Ovary (tissue), 9 donors: Measurements from ENCODE around the gene ADK. TPM values are rescaled to one million over a fixed set of nuclear protein-coding genes. Genes with fewer than 3 reads are reported as not detected.

ENCODE experiments used
- DNase-seq, 5 donors: peaks; one replicate each; pipeline ENCODE4 v3.0.0-alpha.2; 2019 to 2020
- H3K27ac ChIP-seq, 2 donors: fragments of 200-600 bp; one replicate each; pipeline versions ENCODE4 v1.5.1 to v1.8.0; 2019 to 2022
- H3K27me3 ChIP-seq: fragments of 200-600 bp; one replicate; pipeline ENCODE4 v1.8.0; 2022
- H3K36me3 ChIP-seq: fragments of 200-600 bp; sonication (generic); one replicate; pipeline ENCODE4 v1.5.1; 2019
- H3K4me1 ChIP-seq: one replicate; pipeline ENCODE4 v1.8.1; 2013; ENCODE audit warnings: mild to moderate bottlenecking, moderate library complexity; ENCODE audit not compliant: insufficient read depth
- H3K4me3 ChIP-seq: fragments of 200-600 bp; sonication (generic); one replicate; pipeline ENCODE4 v1.5.1; 2017
- H3K9me3 ChIP-seq, 2 donors: fragments of 200-600 bp in 1 of 2; sonication (generic) in 1 of 2; one replicate each; pipeline versions ENCODE4 v1.5.1 to v1.8.1; 2013 to 2019; ENCODE audit warnings: mild to moderate bottlenecking in 1 of 2, moderate library complexity in 1 of 2
- CTCF ChIP-seq, 3 donors: fragments of 450-650 bp in 2 of 3; fragments of 200-600 bp in 1 of 3; IDR thresholded peaks; one replicate each; pipeline versions ENCODE4 v1.5.1 to v1.8.0; 2016 to 2022; ENCODE audit warnings: antibody characterized with exemption in 3 of 3, mild to moderate bottlenecking in 1 of 3
- EP300 ChIP-seq: sonication (generic); formaldehyde crosslinking; IDR thresholded peaks from one replicate; pipeline ENCODE4 v1.6.1; 2017; ENCODE audit warnings: antibody characterized with exemption
- POLR2A ChIP-seq: fragments of 450-650 bp; IDR thresholded peaks from one replicate; pipeline ENCODE4 v1.6.1; 2017; ENCODE audit warnings: antibody characterized with exemption, mild to moderate bottlenecking, moderate library complexity
- WGBS, 3 donors: extraction: QIAGEN DNeasy Blood & Tissue Kit in 1 of 3; methylation state at CpG; one replicate each; pipeline versions ENCODE4 v1.1.5 to v1.1.7; 2013 to 2017; 5-methylcytosine and 5-hydroxymethylcytosine counted together
- intact Hi-C, 4 donors: fragments of 100-400 bp; cut with DNase I; formaldehyde crosslinking; loops; one replicate each; pipeline versions ENCODE4 v1.11.0 to v1.15.1; 2022 to 2023
- polyA plus RNA-seq, 2 donors: library from polyadenylated mRNA; stranded (reverse); fragments of 200-250 nt in 1 of 2; fragments of 350-450 nt in 1 of 2; fragmentation: Illumina TruSeq in 1 of 2; extraction: RNeasy Lipid Tissue Mini Kit (QIAGEN cat#74804) in 1 of 2; gene quantifications; one replicate each; pipeline ENCODE4 v1.2.3, GENCODE V29; 2013 to 2014
- total RNA-seq, 7 donors: library from RNA; depleted of rRNA in 2 of 7; stranded (reverse); fragments of >200 nt in 2 of 7; fragmentation: NEBNext Ultra II Directional in 3 of 7; extraction: Animal tissue kit (Norgen Biotek cat#: 25700) in 3 of 7; gene quantifications; one replicate each; pipeline versions ENCODE4 v1.1.0 to v1.2.4, GENCODE V29; 2016 to 2023
- donor health status: DM: no; HTN: no; CAD: no; lungs with moderate emphysema.
- donor health status: DM: no; HTN: no; CAD: no.
- donor health status: Bipolar disorder and iron deficiency.
- donor health status: DM: yes; HTN: yes; CAD: no.
- donor health status: DM: no; HTN: no; CAD: no.
- donor health status: DM: yes; HTN: yes; CAD: no.

The ADK gene
- total and polyA plus RNA-seq, 9 donors: 9.4 to 20.4 (median 12.2) TPM

- H3K4me1 ChIP-seq: peaks cover 3% of the 10 kb centered on the region
- no peaks in the 10 kb centered on the region for H3K9me3 ChIP-seq
- H3K36me3 ChIP-seq: no peaks in the 10 kb centered on the region
- intact Hi-C loops: no loop called here
- TF ChIP-seq CTCF (IDR thresholded peaks at IDR 0.05) (no peak), EP300 (no peak), POLR2A (no peak)
- WGBS, 3 donors: 2 to 5% (median 3%) methylated on average over 1 of the region's 1 CpG
- DNase-seq: no peak
- H3K27me3 ChIP-seq: no peaks in the 10 kb centered on the region
- no peak overlapping the region for H3K4me3 ChIP-seq
- peak overlapping the region in 1 of 2 donors; percentile 51 for H3K27ac ChIP-seq
These were observed 435.1 kb downstream of the ADK start for GRCh38 chr10:74586088-74586585.

- Histone ChIP-seq H3K27me3 (no peaks in the 10 kb centered on the region), H3K27ac (no peak overlapping the region), H3K4me1 (peaks cover 3% of the 10 kb centered on the region), H3K9me3 (no peaks in the 10 kb centered on the region), H3K36me3 (no peaks in the 10 kb centered on the region), H3K4me3 (no peak overlapping the region)
- intact Hi-C loops: no loop called here
- WGBS, 3 donors: 65 to 68% (median 66%) methylated on average over 3 of the region's 3 CpGs
- DNase-seq: no peak
- TF ChIP-seq POLR2A: no peak
- TF ChIP-seq EP300: no peak
- TF ChIP-seq CTCF (IDR thresholded peaks at IDR 0.05): no peak
These were observed 436.3 kb downstream of the ADK start for GRCh38 chr10:74587109-74587854.

GRCh38 chr10:74589226-74589673, 438.2 kb downstream of the ADK start:
- Histone ChIP-seq H3K4me3 (no peak overlapping the region), H3K36me3 (no peaks in the 10 kb centered on the region), H3K4me1 (peaks cover 3% of the 10 kb centered on the region), H3K27ac (peak overlapping the region in 1 of 2 donors; percentile 26), H3K27me3 (no peaks in the 10 kb centered on the region), H3K9me3 (no peaks in the 10 kb centered on the region)
- DNase-seq: peak; percentile 88 to 95 (median 93)
- intact Hi-C loops: no loop called here
- 2 to 3% (median 3%) methylated on average over 6 of the region's 6 CpGs for WGBS, 3 donors
- TF ChIP-seq CTCF (IDR thresholded peaks at IDR 0.05) (no peak), EP300 (peak; percentile 15), POLR2A (no peak)

- no peak overlapping the region for H3K4me3 ChIP-seq
- no peaks in the 10 kb centered on the region for H3K36me3 ChIP-seq
- peak overlapping the region in 1 of 2 donors; percentile 26 for H3K27ac ChIP-seq
- intact Hi-C loops: no loop called here
- 49 to 53% (median 51%) methylated on average over 2 of the region's 2 CpGs for WGBS, 3 donors
- no peak for DNase-seq
- TF ChIP-seq EP300 (no peak), CTCF (IDR thresholded peaks at IDR 0.05) (no peak), POLR2A (no peak)
- H3K4me1 ChIP-seq: peaks cover 3% of the 10 kb centered on the region
- no peaks in the 10 kb centered on the region for H3K27me3 ChIP-seq
- no peaks in the 10 kb centered on the region for H3K9me3 ChIP-seq
These were observed 438.8 kb downstream of the ADK start for GRCh38 chr10:74589851-74590250.
